Measurements from ENCODE around the gene MEGF11. TPM values are rescaled to one million over a fixed set of nuclear protein-coding genes. Genes with fewer than 3 reads are reported as not detected.

Gene MEGF11
- total RNA-seq, 2 donors from 2014 or later, result not detected

DNA sequence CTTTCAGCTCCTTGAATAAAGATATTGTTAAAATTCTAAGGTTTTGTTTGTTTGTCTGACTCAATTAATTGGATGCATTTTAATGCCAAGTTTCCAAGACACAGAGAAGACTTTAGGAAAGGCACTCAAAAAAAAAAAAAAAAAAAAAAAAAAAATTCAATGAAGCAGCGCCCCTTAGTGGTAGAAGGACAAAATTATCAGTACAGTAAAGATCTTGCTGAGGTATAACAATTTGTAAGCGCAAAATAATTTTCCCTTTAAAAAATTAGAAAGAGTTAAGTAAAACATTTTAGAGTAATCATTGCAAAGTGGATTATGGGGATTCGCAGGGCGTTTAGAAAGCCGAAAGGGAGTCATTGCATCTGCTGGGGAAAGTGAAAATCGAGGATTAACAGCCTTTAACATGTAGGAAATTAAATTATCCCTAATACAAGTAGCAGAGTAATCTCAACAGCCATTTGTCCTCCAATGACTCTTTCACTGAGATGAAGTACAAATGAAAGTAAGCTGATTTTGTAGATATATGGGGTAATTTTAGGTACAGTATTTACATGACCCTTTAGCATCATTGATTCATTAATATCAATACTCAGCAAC lies 34.0 kb upstream of the MEGF11 start:
- H3K4me1 ChIP-seq (replicated peaks), result no peaks in the 10 kb centered on the region
- H3K27ac ChIP-seq, result no peak overlapping the region
- TF ChIP-seq POLR2A (IDR thresholded peaks at IDR 0.05) (no peak), POLR2AphosphoS5 (IDR thresholded peaks at IDR 0.05) (no peak)
- TF ChIP-seq, protein P1, sequence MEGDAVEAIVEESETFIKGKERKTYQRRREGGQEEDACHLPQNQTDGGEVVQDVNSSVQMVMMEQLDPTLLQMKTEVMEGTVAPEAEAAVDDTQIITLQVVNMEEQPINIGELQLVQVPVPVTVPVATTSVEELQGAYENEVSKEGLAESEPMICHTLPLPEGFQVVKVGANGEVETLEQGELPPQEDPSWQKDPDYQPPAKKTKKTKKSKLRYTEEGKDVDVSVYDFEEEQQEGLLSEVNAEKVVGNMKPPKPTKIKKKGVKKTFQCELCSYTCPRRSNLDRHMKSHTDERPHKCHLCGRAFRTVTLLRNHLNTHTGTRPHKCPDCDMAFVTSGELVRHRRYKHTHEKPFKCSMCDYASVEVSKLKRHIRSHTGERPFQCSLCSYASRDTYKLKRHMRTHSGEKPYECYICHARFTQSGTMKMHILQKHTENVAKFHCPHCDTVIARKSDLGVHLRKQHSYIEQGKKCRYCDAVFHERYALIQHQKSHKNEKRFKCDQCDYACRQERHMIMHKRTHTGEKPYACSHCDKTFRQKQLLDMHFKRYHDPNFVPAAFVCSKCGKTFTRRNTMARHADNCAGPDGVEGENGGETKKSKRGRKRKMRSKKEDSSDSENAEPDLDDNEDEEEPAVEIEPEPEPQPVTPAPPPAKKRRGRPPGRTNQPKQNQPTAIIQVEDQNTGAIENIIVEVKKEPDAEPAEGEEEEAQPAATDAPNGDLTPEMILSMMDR (IDR thresholded peaks at IDR 0.05), result peak in 2 of 4 experiments; percentile 43 to 49
- no peak for DNase-seq (ENCODE audit: low spot score)
- H3K9me3 ChIP-seq, result no peaks in the 10 kb centered on the region
- 10% methylated on average over 6 of the region's 6 CpGs for WGBS
- no peaks in the 10 kb centered on the region for H3K36me3 ChIP-seq
- H3K27me3 ChIP-seq (replicated peaks; ENCODE audit: insufficient read depth), result no peaks in the 10 kb centered on the region
- intact Hi-C loops (cut with DNase I), result loop anchor here (2.0 to 5.0 kb wide), 2 partner anchors 307 to 370 kb away; no protein-coding TSS in a partner anchor
- H3K4me3 ChIP-seq, result no peak overlapping the region

DNA sequence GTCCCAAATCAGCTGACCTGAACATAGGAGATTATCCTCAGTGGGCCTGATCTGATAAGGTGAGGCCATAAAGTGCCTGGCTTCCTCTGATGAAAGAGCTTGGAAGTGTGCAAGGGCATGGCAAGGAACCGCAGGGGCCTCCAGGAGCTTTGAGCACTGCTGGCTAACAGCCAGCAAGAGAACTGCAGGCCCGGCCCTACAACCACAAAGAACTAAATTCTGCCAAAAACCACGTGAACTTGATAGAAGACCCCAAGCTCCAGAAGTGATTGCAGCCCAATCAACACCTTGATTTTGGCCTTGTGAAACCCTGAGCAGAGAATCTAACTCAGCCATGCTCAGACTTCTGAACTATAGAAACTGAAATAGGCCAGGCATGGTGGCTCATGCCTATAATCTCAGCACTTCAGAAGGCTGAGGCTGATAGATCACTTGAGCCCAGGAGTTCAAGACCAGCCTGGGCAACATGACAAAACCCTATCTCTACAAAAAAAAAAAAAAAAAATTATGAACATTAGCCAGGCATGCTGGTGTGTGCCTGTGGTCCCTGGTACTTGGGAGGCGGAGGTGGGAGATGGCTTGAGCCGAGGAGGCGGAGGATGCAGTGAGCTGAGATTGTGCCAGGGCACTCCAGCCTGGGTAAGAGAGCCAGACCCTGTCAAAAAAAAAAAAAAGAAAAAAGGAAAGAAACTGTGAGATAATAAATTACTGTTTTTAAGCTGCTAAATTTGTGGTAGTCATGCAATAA lies 32.2 kb upstream of the MEGF11 start:
- 76% methylated on average over 6 of the region's 6 CpGs for WGBS
- Histone ChIP-seq H3K4me1 (replicated peaks) (no peaks in the 10 kb centered on the region), H3K36me3 (no peaks in the 10 kb centered on the region), H3K27me3 (replicated peaks; ENCODE audit: insufficient read depth) (no peaks in the 10 kb centered on the region), H3K4me3 (no peak overlapping the region), H3K27ac (no peak overlapping the region), H3K9me3 (no peaks in the 10 kb centered on the region)
- intact Hi-C loops (cut with DNase I), result loop anchor here (2.0 to 5.0 kb wide), 2 partner anchors 305 to 368 kb away; no protein-coding TSS in a partner anchor
- TF ChIP-seq POLR2A (IDR thresholded peaks at IDR 0.05) (no peak), POLR2AphosphoS5 (IDR thresholded peaks at IDR 0.05) (no peak)
- no peak for DNase-seq (ENCODE audit: low spot score)

DNA sequence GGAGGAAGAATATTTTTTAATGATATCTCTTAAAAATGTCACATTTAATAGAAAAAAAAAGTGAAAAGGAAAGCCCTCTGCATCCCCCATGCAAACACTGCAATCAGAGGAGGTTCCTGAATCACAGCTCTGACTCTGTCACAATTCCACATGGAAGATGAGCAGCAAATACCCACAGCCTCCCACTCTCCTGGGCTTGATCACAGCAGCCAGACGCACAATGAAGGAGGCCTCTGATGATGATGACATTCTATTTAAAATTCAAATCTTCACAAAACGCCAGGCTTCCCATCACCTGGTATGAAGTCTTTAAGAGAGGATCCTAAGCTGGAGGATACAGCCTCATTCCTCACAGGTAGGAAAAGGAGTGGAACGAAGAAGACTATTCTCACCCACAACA lies 30.7 kb upstream of the MEGF11 start:
- no peaks in the 10 kb centered on the region for H3K4me1 ChIP-seq (replicated peaks)
- no peaks in the 10 kb centered on the region for H3K36me3 ChIP-seq
- H3K27ac ChIP-seq, result no peak overlapping the region
- H3K27me3 ChIP-seq (replicated peaks; ENCODE audit: insufficient read depth), result no peaks in the 10 kb centered on the region
- no peak for DNase-seq (ENCODE audit: low spot score)
- no peaks in the 10 kb centered on the region for H3K9me3 ChIP-seq
- H3K4me3 ChIP-seq, result no peak overlapping the region
- TF ChIP-seq, protein P1 (IDR thresholded peaks at IDR 0.05), result no peak
- TF ChIP-seq POLR2A (IDR thresholded peaks at IDR 0.05) (no peak), POLR2AphosphoS5 (IDR thresholded peaks at IDR 0.05) (no peak)
- intact Hi-C loops (cut with DNase I), result no loop called here
- 82% methylated on average over 3 of the region's 3 CpGs for WGBS

DNA sequence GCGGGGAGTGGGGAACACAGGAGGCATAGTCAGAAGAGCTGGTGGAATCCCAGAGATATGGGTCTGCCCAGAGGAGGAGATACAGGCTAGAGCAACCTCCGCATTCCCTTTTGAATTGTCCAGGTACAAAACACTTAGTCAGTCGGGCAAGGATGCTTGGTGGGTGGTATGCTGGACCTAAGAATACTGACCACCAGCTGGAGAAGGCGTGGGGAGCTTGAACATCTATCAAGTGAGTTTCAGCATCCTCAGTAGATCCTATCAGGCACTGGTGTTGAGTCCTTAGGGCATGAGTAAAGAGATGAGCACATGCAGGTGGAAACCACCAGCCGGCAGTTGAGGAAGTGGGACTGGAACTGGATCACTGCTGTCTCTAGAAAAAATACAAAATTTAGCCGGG lies 25.1 kb upstream of the MEGF11 start:
- H3K27ac ChIP-seq, result no peak overlapping the region
- WGBS, result 90% methylated on average over 6 of the region's 6 CpGs
- no peak for DNase-seq (ENCODE audit: low spot score)
- no peaks in the 10 kb centered on the region for H3K9me3 ChIP-seq
- H3K4me1 ChIP-seq (replicated peaks), result no peaks in the 10 kb centered on the region
- H3K27me3 ChIP-seq (replicated peaks; ENCODE audit: insufficient read depth), result no peaks in the 10 kb centered on the region
- intact Hi-C loops (cut with DNase I), result no loop called here
- TF ChIP-seq POLR2AphosphoS5 (IDR thresholded peaks at IDR 0.05) (no peak), POLR2A (IDR thresholded peaks at IDR 0.05) (no peak)
- TF ChIP-seq, protein P1 (IDR thresholded peaks at IDR 0.05), result no peak
- H3K4me3 ChIP-seq, result no peak overlapping the region
- no peaks in the 10 kb centered on the region for H3K36me3 ChIP-seq

DNA sequence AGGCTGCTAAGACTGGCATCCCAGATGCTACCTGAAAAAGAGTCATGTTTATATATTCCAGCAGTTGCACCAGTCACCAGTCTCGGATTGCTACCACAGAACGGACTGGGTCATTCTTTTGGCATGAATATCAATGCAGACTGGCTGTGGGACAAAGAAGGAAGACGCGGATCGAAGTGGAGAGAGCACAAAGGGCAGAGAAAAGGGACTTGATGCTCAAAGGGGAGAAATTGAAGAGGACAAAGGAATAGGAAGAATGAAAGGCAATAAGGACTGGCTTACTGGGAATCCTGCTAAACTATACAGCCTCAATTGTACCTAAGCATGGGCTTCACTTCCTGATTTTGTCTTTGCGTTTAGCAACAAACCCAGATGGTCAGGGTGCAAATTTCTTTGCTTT lies 24.5 kb upstream of the MEGF11 start:
- Histone ChIP-seq H3K4me3 (no peak overlapping the region), H3K36me3 (no peaks in the 10 kb centered on the region), H3K27ac (no peak overlapping the region), H3K9me3 (no peaks in the 10 kb centered on the region), H3K4me1 (replicated peaks) (no peaks in the 10 kb centered on the region), H3K27me3 (replicated peaks; ENCODE audit: insufficient read depth) (no peaks in the 10 kb centered on the region)
- WGBS, result 75% methylated on average over 6 of the region's 6 CpGs
- TF ChIP-seq POLR2A (IDR thresholded peaks at IDR 0.05) (no peak), POLR2AphosphoS5 (IDR thresholded peaks at IDR 0.05) (no peak)
- TF ChIP-seq, protein P1 (IDR thresholded peaks at IDR 0.05), result no peak
- no peak for DNase-seq (ENCODE audit: low spot score)
- intact Hi-C loops (cut with DNase I), result no loop called here
